GM21737 (cell line): ENCODE data around the gene SRCAP.

Source experiments
- ATAC-seq: cut with Tn5 transposase; IDR thresholded peaks from one replicate; pipeline ENCODE4 v1.9.1; 2021; ENCODE audit warnings: mild to moderate bottlenecking, moderate library complexity; ENCODE audit not compliant: unreplicated experiment

SRCAP gene

GRCh38 chr16:30753596-30753995, 54.6 kb downstream of the SRCAP start:
- no peak for ATAC-seq

- ATAC-seq = no peak
Measured at GRCh38 chr16:30755955-30756780, 57.2 kb downstream of the SRCAP start.

- no peak for ATAC-seq
Measured at GRCh38 chr16:30756781-30757100, 57.8 kb downstream of the SRCAP start.

GRCh38 chr16:30757316-30757715, 58.3 kb downstream of the SRCAP start:
- ATAC-seq = no peak

GRCh38 chr16:30758988-30759491, 60.1 kb downstream of the SRCAP start:
- ATAC-seq = no peak

- no peak for ATAC-seq
Measured at GRCh38 chr16:30760001-30760559, 61.1 kb downstream of the SRCAP start.

- ATAC-seq = no peak
Measured at GRCh38 chr16:30760577-30761426, 61.8 kb downstream of the SRCAP start.

GRCh38 chr16:30761427-30761927, 62.5 kb downstream of the SRCAP start:
- peak; percentile 11 for ATAC-seq

- ATAC-seq = peak; percentile 83
Measured at GRCh38 chr16:30761928-30762902, 63.2 kb downstream of the SRCAP start, which contains the start of the genes CFAP119 and RNF40. CFAP119 (minus strand) TSS chr16:30762062; CDS start chr16:30761748, 314 bp downstream. RNF40 (plus strand) TSS chr16:30762322; CDS start chr16:30762546, 224 bp downstream.

- ATAC-seq = no peak
Measured at GRCh38 chr16:30762991-30763725, 64.2 kb downstream of the SRCAP start.

GRCh38 chr16:30764086-30764485, 65.1 kb downstream of the SRCAP start:
- no peak for ATAC-seq

- no peak for ATAC-seq
Measured at GRCh38 chr16:30764816-30765465, 66.0 kb downstream of the SRCAP start.

GRCh38 chr16:30766206-30766932, 67.4 kb downstream of the SRCAP start:
- ATAC-seq = no peak

GRCh38 chr16:30766933-30767284, 67.9 kb downstream of the SRCAP start:
- ATAC-seq = no peak

- ATAC-seq = no peak
Measured at GRCh38 chr16:30767767-30768465, 68.9 kb downstream of the SRCAP start.

GRCh38 chr16:30768583-30769181, 69.7 kb downstream of the SRCAP start:
- no peak for ATAC-seq

- ATAC-seq = no peak
Measured at GRCh38 chr16:30769379-30770089, 70.6 kb downstream of the SRCAP start.
